SK-N-SH (cell line): ENCODE data around the gene SOBP. TPM values are rescaled to one million over a fixed set of nuclear protein-coding genes. Genes with fewer than 3 reads are reported as not detected.

Experiments
- CTCF ChIA-PET: fragments of 300-600, 350-600 bp; formaldehyde crosslinking; extraction: SDS; loops from one replicate; lab custom pipeline; 2021; lab: Yijun Ruan, JAX
- POLR2A ChIA-PET: fragments of 350-600 bp; sonication (Branson Sonifier 250); formaldehyde crosslinking; extraction: SDS; loops from one replicate; lab custom pipeline; 2020; ENCODE audit warnings: antibody characterized with exemption, inconsistent platforms; lab: Yijun Ruan, JAX
- DNase-seq: peaks from one replicate; pipeline ENCODE4 v3.0.0; 2012
- H2AFZ ChIP-seq: fragments of 200-600 bp; sonication (generic); 2 replicates; pipeline ENCODE4 v1.8.1; 2016; ENCODE audit warnings: antibody characterized with exemption, mild to moderate bottlenecking, low read depth
- H3F3A ChIP-seq: fragments of 200-600 bp; sonication (generic); replicated peaks from 2 replicates; pipeline ENCODE3; 2016; ENCODE audit warnings: antibody characterized with exemption, mild to moderate bottlenecking; ENCODE audit not compliant: insufficient read depth
- H3K27ac ChIP-seq, 2 experiments: fragments of 200-500 bp in 1 of 2; fragments of 200-600 bp in 1 of 2; sonication (Bioruptor generic) in 1 of 2; sonication (generic), shearing (Covaris generic) in 1 of 2; 2 replicates each; pipeline versions ENCODE4 v1.5.1 to v1.6.1; 2014 to 2016; ENCODE audit warnings: low read depth in 2 of 2, inconsistent platforms in 1 of 2, low read length in 1 of 2, mild to moderate bottlenecking in 1 of 2, mixed read lengths in 1 of 2
- H3K27me3 ChIP-seq: fragments of 200-600 bp; sonication (generic), shearing (Covaris generic); 2 replicates; pipeline ENCODE4 v1.6.1; 2016; ENCODE audit warnings: mixed run types; ENCODE audit not compliant: insufficient read depth
- H3K36me3 ChIP-seq, 2 experiments: fragments of 200-500 bp in 1 of 2; fragments of 200-600 bp in 1 of 2; sonication (Bioruptor generic) in 1 of 2; sonication (generic) in 1 of 2; replicated peaks in 1 of 2; 2 replicates each; pipeline versions ENCODE3 to v1.5.1; 2014 to 2016; ENCODE audit warnings: low read length in 1 of 2, mild to moderate bottlenecking in 1 of 2; ENCODE audit not compliant: insufficient read depth in 2 of 2, control insufficient read depth in 1 of 2
- H3K4me1 ChIP-seq, 2 experiments: fragments of 200-500 bp in 1 of 2; fragments of 200-600 bp in 1 of 2; sonication (Bioruptor generic) in 1 of 2; sonication (generic), shearing (Covaris generic) in 1 of 2; 2 replicates each; pipeline versions ENCODE4 v1.5.1 to v1.6.1; 2014 to 2016; ENCODE audit warnings: low read depth in 1 of 2, low read length in 1 of 2, mixed run types in 1 of 2; ENCODE audit not compliant: insufficient read depth in 2 of 2, control insufficient read depth in 1 of 2
- H3K4me2 ChIP-seq: fragments of 200-600 bp; sonication (generic), shearing (Covaris generic); 2 replicates; pipeline ENCODE4 v1.6.1; 2017; ENCODE audit warnings: mixed run types
- H3K4me3 ChIP-seq, 2 experiments: fragments of 200-500 bp in 1 of 2; fragments of 200-600 bp in 1 of 2; sonication (Bioruptor generic) in 1 of 2; sonication (generic), shearing (Covaris generic) in 1 of 2; 2 replicates each; pipeline versions ENCODE4 v1.5.1 to v1.8.1; 2014 to 2016; ENCODE audit warnings: low read depth in 2 of 2, inconsistent platforms in 1 of 2, low read length in 1 of 2, mild to moderate bottlenecking in 1 of 2, mixed read lengths in 1 of 2, moderate library complexity in 1 of 2
- H3K79me2 ChIP-seq: fragments of 200-600 bp; sonication (generic); 2 replicates; pipeline ENCODE4 v1.8.1; 2017; ENCODE audit warnings: mild to moderate bottlenecking; ENCODE audit not compliant: insufficient read depth
- H3K9ac ChIP-seq: fragments of 200-600 bp; sonication (generic); 2 replicates; pipeline ENCODE4 v1.6.1; 2017; ENCODE audit warnings: mixed run types
- H3K9me2 ChIP-seq: fragments of 200-600 bp; sonication (generic); 2 replicates; pipeline ENCODE4 v1.6.1; 2017; ENCODE audit warnings: mixed run types
- H3K9me3 ChIP-seq: fragments of 200-600 bp; sonication (generic); 2 replicates; pipeline ENCODE4 v1.6.1; 2017; ENCODE audit warnings: mixed run types, mild to moderate bottlenecking, moderate library complexity
- H4K20me1 ChIP-seq: fragments of 200-600 bp; sonication (generic); 2 replicates; pipeline ENCODE4 v1.6.1; 2017; ENCODE audit warnings: mild to moderate bottlenecking, mixed run types; ENCODE audit not compliant: insufficient read depth
- ELF1 ChIP-seq: IDR thresholded peaks from 2 replicates; pipeline ENCODE4 v1.4.0; 2012
- EZH2phosphoT487 ChIP-seq: fragments of 200-600 bp; sonication (generic); IDR thresholded peaks from 2 replicates; pipeline ENCODE4 v1.6.1; 2017; ENCODE audit warnings: low read depth, mixed run types, mild to moderate bottlenecking, antibody characterized with exemption, moderate library complexity, borderline replicate concordance
- FOSL2 ChIP-seq: IDR thresholded peaks from 2 replicates; pipeline ENCODE4 v1.4.0; 2012; ENCODE audit warnings: low read depth, mild to moderate bottlenecking, moderate library complexity, borderline replicate concordance
- GABPA ChIP-seq: IDR thresholded peaks from 2 replicates; pipeline ENCODE4 v1.4.0; 2012; ENCODE audit warnings: low read depth, mild to moderate bottlenecking
- MEF2A ChIP-seq: IDR thresholded peaks from 2 replicates; pipeline ENCODE4 v1.4.0; 2012; ENCODE audit warnings: low read depth, borderline replicate concordance
- MXI1 ChIP-seq: IDR thresholded peaks from 2 replicates; pipeline ENCODE4 v1.6.1; 2012; ENCODE audit warnings: mild to moderate bottlenecking, low read depth, low read length, improper control_type of control experiment
- NRF1 ChIP-seq: IDR thresholded peaks from 2 replicates; pipeline ENCODE4 v1.6.1; 2012; ENCODE audit warnings: low read depth, mild to moderate bottlenecking, low read length
- REST ChIP-seq: IDR thresholded peaks from 2 replicates; pipeline ENCODE4 v1.6.1; 2012; ENCODE audit warnings: mild to moderate bottlenecking, low read depth, low read length, moderate library complexity
- SIN3A ChIP-seq: IDR thresholded peaks from 2 replicates; pipeline ENCODE4 v1.6.1; 2012; ENCODE audit warnings: low read depth, mild to moderate bottlenecking, low read length, moderate library complexity, borderline replicate concordance
- USF2 ChIP-seq: fragments of 150-350 bp; IDR thresholded peaks from 2 replicates; pipeline ENCODE4 v1.6.1; 2017; ENCODE audit warnings: antibody characterized with exemption, low read length, low read depth, borderline replicate concordance
- WGBS: methylation state at CpG from one replicate; pipeline ENCODE4 v1.1.6; 2017; ENCODE audit warnings: low lambda C conversion rate; 5-methylcytosine and 5-hydroxymethylcytosine counted together
- polyA plus RNA-seq, 3 experiments: library from polyadenylated mRNA; depleted of rRNA; stranded (reverse); fragments of >200 nt; gene quantifications; 2 replicates each; pipeline ENCODE4 v1.2.3, GENCODE V29; 2012
- TF ChIP-seq, protein P1 (sequence below): IDR thresholded peaks from 2 replicates; pipeline ENCODE4 v1.4.0; 2012; ENCODE audit warnings: low read depth, borderline replicate concordance
- TF ChIP-seq, protein P2 (sequence below): IDR thresholded peaks from 2 replicates; pipeline ENCODE4; 2012
- TF ChIP-seq, protein P3 (sequence below): fragments of 150-350 bp; IDR thresholded peaks from 2 replicates; pipeline ENCODE4 v1.6.1; 2016; ENCODE audit warnings: mild to moderate bottlenecking, low read depth, low read length

Gene SOBP
- polyA plus RNA-seq, 1 of the 3 experiments (the other 2 are of a cell fraction): 0.61 TPM

DNA sequence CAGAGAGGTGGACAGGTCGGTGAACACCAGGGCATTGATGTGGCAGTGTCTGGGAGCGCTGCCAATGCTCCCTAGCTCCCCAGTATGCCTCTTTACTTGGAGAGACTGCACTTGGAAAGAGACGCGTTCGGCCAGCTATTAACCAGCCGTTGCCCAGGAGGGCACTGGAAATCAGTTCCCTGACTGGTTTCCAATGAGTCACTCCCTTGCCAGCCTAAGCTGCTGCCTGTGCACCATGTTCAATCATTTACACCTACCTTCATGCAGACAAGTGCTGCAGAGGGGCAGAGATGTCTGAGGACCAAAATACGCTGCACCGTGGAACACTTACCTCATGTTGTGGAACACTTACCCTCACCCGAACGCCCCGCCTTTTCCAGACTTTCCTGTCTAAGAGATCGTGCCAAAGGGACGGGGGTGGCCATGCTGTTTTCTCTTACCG is 151.6 kb downstream of the SOBP start:
- H2AFZ ChIP-seq: no peak overlapping the region
- no peaks in the 10 kb centered on the region for H3F3A ChIP-seq
- H3K9me3 ChIP-seq: no peaks in the 10 kb centered on the region
- POLR2A ChIA-PET: interaction anchor here (0.9 kb wide), 1 partner anchor 182 kb away, joined by 3 read pairs; the partner anchor contains the start of gene PDSS2
- TF ChIP-seq, protein P1, sequence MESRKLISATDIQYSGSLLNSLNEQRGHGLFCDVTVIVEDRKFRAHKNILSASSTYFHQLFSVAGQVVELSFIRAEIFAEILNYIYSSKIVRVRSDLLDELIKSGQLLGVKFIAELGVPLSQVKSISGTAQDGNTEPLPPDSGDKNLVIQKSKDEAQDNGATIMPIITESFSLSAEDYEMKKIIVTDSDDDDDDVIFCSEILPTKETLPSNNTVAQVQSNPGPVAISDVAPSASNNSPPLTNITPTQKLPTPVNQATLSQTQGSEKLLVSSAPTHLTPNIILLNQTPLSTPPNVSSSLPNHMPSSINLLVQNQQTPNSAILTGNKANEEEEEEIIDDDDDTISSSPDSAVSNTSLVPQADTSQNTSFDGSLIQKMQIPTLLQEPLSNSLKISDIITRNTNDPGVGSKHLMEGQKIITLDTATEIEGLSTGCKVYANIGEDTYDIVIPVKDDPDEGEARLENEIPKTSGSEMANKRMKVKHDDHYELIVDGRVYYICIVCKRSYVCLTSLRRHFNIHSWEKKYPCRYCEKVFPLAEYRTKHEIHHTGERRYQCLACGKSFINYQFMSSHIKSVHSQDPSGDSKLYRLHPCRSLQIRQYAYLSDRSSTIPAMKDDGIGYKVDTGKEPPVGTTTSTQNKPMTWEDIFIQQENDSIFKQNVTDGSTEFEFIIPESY: no peak
- TF ChIP-seq REST: no peak
- no peak for TF ChIP-seq EZH2phosphoT487
- TF ChIP-seq FOSL2: no peak
- no peak for TF ChIP-seq USF2
- H3K27me3 ChIP-seq: no peaks in the 10 kb centered on the region
- H3K4me3 ChIP-seq: no peak overlapping the region
- H3K9me2 ChIP-seq: no peaks in the 10 kb centered on the region
- no peaks in the 10 kb centered on the region for H4K20me1 ChIP-seq
- DNase-seq: no peak
- H3K36me3 ChIP-seq: no peaks in the 10 kb centered on the region
- no peak overlapping the region; a peak in 1 of 4 replicates for H3K27ac ChIP-seq
- no peaks in the 10 kb centered on the region for H3K79me2 ChIP-seq
- peaks cover 0 to 17% of the 10 kb centered on the region in 2 experiments; a peak in 1 of 4 replicates for H3K4me1 ChIP-seq
- H3K9ac ChIP-seq: no peak overlapping the region
- CTCF ChIA-PET: interaction anchor here (1.4 to 3.3 kb wide), 2 partner anchors 13 to 153 kb away, joined by 5 to 12 read pairs; no protein-coding TSS in a partner anchor
- no peak overlapping the region for H3K4me2 ChIP-seq
- 79% methylated on average over 9 of the region's 14 CpGs for WGBS

- Histone ChIP-seq H2AFZ (no peak overlapping the region), H3K4me1 (peaks cover 0 to 17% of the 10 kb centered on the region in 2 experiments; a peak in 1 of 4 replicates), H3K79me2 (no peaks in the 10 kb centered on the region), H3K9ac (no peak overlapping the region), H4K20me1 (no peaks in the 10 kb centered on the region), H3K4me2 (no peak overlapping the region), H3K9me2 (no peaks in the 10 kb centered on the region), H3K27me3 (no peaks in the 10 kb centered on the region), H3F3A (no peaks in the 10 kb centered on the region), H3K4me3 (no peak overlapping the region), H3K9me3 (no peaks in the 10 kb centered on the region), H3K27ac (no peak overlapping the region), H3K36me3 (no peaks in the 10 kb centered on the region)
- POLR2A ChIA-PET: interaction anchor here (0.9 kb wide), 1 partner anchor 183 kb away, joined by 3 read pairs; the partner anchor contains the start of gene PDSS2
- WGBS: 56% methylated on average over 3 of the region's 3 CpGs
- DNase-seq: no peak
- CTCF ChIA-PET: interaction anchor here (0.9 to 3.3 kb wide), 3 partner anchors 11 to 206 kb away, joined by 3 to 12 read pairs (median 4); no protein-coding TSS in a partner anchor
- TF ChIP-seq MXI1 (no peak), MEF2A (no peak), ELF1 (no peak), USF2 (no peak), SIN3A (no peak), GABPA (no peak), NRF1 (no peak)
- TF ChIP-seq, protein P2, sequence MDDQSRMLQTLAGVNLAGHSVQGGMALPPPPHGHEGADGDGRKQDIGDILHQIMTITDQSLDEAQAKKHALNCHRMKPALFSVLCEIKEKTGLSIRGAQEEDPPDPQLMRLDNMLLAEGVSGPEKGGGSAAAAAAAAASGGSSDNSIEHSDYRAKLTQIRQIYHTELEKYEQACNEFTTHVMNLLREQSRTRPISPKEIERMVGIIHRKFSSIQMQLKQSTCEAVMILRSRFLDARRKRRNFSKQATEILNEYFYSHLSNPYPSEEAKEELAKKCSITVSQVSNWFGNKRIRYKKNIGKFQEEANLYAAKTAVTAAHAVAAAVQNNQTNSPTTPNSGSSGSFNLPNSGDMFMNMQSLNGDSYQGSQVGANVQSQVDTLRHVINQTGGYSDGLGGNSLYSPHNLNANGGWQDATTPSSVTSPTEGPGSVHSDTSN: no peak
- TF ChIP-seq, protein P3, sequence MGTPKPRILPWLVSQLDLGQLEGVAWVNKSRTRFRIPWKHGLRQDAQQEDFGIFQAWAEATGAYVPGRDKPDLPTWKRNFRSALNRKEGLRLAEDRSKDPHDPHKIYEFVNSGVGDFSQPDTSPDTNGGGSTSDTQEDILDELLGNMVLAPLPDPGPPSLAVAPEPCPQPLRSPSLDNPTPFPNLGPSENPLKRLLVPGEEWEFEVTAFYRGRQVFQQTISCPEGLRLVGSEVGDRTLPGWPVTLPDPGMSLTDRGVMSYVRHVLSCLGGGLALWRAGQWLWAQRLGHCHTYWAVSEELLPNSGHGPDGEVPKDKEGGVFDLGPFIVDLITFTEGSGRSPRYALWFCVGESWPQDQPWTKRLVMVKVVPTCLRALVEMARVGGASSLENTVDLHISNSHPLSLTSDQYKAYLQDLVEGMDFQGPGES: no peak
Observed at GRCh38 chr6:107642095-107642860, 152.4 kb downstream of the SOBP start.
